GM18519 (cell line): ENCODE data around the gene ADGRD1.

Experiments used
- ATAC-seq: cut with Tn5 transposase; IDR thresholded peaks from one replicate; pipeline ENCODE4 v1.9.1; 2021; ENCODE audit warnings: mild to moderate bottlenecking, moderate library complexity; ENCODE audit not compliant: unreplicated experiment, low FRiP score

Gene ADGRD1

DNA sequence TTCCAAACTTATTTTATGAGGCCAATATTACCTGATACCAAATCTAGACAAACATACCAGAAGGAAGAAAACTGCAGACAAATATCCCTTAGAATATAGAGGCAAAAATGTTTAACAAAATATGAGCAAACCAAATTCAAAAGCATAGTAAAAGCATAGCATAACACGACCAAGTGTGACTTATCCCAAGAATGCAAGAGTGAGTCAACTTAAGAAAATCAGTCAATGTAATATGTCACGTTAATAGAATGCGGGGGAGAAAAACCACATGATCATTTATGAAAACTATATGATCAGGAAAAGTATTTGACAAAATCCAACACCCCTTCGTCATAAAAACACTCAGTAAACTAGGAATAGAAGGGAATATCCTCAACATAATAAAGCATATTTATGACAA lies 217.3 kb downstream of the ADGRD1 start:
- ATAC-seq = no peak

GRCh38 chr12:131174901-131175300 lies 221.2 kb downstream of the ADGRD1 start:
- no peak for ATAC-seq

DNA sequence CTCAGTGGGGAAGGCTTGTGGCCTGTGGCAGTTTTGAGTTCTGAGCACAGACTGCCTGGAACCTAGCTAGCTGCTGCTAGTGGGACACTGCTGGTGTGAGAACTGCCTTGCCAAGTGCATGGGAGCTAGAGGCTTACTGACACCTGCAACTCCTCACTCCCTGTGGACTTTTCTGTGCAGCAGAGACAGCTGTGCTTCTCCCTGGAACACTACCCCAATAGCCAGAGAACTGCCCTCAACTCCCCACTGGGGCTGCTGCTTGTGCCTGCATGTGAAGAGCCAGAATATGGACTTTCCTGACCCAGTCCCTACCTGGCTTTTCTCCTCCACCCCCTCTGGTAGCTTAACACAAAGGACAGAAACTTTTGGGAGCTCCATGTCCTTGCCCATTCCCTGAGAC lies 222.6 kb downstream of the ADGRD1 start:
- ATAC-seq = no peak

DNA sequence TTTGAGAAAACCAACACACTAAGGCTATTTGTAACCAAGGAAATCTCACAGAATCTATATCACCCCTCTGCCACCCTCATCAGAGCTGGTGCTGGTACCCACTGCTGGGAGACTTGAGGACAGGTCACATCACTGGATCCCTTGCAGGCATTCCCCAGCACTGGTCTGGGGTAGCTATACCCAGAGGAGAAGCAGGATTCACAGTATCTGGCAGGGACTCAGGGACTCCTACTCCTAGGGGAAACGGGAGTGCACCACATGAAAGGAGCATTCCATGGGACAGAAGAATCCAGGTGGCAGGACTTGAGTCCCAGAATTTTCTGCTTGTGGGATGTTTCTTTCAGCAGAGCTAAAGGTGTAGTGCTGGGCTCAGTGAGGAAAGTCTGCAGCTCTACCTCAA lies 223.2 kb downstream of the ADGRD1 start:
- ATAC-seq = no peak

DNA sequence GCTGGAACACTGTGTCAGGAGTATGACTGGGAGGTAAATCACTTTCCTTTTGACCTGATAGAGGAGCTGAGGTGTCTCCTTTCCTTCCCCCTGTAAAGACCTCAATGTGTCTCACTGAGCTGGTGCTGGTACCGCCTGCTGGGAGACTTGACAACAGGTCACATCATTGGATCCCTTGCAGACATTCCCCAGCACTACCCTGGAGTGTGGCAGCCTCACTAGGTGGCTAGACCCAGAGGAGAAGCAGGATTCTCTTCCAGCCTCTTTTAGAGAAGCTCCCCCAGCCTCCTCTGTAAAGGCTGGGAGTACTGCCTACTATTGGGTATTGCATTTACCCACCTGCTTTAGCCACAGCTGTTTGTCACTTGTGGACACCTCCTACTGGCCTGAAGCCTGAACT lies 223.9 kb downstream of the ADGRD1 start:
- ATAC-seq = no peak

DNA sequence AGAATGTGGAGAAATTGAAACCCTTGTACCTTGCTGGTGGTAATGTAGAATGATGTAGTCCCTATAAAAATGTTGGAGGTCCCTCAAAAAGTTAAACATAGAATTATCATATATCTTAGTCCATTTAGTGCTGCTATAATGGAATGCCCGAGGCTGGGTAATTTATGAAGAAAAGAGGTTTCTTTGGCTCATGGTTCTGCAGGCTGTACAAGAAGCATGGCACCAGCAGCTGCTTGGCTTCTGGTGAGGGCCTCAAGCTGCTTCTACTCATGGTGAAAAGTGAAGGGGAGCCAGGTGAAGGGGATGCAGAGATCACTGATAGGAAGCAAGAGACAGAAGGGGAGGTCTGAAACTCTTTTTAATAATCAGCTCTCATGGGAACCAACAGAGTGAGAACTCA lies 233.9 kb downstream of the ADGRD1 start:
- ATAC-seq = no peak

GRCh38 chr12:131188131-131189050 lies 234.7 kb downstream of the ADGRD1 start:
- ATAC-seq = no peak

GRCh38 chr12:131189781-131190180 lies 236.1 kb downstream of the ADGRD1 start:
- ATAC-seq = no peak

DNA sequence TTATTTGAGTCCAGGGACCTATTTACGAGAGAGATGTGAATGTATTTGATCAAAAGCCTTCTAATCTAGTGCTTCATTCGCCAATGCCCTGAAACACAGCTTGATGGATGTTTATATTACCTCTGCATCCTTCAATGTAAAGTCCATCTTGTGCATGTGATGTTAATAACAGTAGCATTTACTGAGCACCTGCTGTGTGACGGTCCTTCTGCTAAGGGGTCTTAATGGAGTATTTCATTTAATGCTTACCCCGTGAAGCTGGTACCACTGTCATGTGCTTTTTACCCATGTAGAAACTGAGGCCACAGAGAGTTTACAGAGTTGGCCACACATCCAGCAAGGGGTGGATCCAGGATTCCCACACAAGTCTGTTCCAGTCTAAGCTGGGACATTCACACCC lies 237.3 kb downstream of the ADGRD1 start:
- ATAC-seq = no peak
